SIG-M5 treated with dmso at 0.1 percent for 504 hours (cell line): Measurements from ENCODE around the gene TCERG1L.

ENCODE experiments used
- DNase-seq: peaks from one replicate; lab custom pipeline; 2025; ENCODE audit not compliant: unreplicated experiment; lab: John Stamatoyannopoulos, UW

TCERG1L gene

GRCh38 chr10:131271195-131271880, 40.2 kb downstream of the TCERG1L start:
- DNase-seq: no peak

GRCh38 chr10:131270461-131271190, 40.9 kb downstream of the TCERG1L start:
- no peak for DNase-seq

DNA sequence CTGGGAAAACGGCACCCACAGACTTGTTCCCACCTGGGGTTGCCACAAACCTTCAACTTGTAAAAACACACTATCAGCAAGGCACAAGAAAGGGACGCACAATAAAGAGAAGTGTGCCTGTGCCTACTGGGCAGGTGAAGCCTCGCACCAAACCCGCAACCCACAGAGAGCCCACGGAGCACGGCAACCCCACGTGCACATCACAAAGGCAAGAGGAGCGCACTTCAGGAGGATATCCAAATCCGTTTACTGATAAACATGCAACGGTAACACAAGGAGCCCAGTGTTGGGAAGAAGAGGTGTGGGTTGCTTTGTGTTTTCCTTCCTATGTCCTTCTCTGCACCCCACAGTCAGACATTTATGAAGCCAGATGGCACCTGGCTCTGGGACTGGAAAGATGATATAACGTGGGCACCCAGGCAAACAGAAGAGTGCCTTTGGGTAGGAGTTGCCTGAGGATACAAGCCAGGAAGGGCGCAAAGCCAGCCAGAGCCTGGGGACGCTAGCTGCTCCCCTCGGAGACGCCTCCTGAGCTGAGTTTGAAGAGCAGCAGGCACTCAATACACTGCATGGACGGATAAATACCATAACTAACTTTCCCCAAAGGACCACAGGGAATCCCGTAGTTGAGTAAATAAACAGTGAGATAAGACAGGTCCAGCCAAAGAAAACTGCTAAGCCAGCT, 41.6 kb downstream of the TCERG1L start:
- DNase-seq: no peak

- no peak for DNase-seq
Observed at GRCh38 chr10:131267814-131268095, 43.8 kb downstream of the TCERG1L start.

DNA sequence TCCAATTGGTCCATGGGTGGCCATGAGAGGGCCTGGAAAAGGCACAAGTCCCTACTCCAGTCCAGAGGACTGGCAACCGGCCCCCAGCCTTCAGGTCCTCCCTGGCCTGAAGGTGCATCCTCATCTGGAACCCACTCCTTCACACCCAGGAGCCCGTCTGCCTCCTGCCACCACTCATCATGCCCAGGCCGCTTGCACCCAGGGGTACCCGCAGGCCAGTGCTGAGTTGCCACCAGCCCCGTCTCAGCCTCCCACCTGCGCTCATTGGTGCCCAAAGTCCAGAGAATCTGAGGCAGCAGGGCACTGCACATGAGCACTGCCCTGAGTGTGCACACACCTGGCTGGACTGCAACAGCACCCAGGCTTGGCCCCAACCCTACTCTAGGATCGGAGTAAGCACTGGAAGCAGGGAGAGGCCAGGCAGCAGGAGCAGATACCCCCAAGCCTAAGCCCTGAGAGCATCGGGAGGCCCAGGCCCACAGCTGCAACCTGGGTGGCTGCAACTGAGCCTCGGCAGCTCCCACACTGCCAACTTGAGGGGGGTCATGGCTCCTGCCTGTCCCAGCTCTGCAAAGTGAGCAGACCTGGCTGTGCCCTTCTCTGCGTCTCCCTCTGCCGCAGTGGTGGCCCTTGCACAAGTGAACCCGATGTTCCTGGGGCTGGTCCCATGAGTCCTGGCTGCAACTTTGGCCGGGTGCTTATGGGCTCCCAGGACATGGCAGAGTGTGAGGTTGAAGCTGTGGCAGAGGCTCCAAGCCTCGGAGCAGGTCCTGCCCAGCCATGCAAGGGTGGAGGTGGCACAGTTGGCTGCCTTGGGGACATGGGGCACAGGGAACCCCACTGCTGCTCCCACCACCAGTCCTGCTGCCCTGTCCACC, 44.3 kb downstream of the TCERG1L start:
- no peak for DNase-seq

GRCh38 chr10:131264110-131264788, 47.3 kb downstream of the TCERG1L start:
- DNase-seq: no peak

GRCh38 chr10:131261890-131262475, 49.5 kb downstream of the TCERG1L start:
- no peak for DNase-seq

DNA sequence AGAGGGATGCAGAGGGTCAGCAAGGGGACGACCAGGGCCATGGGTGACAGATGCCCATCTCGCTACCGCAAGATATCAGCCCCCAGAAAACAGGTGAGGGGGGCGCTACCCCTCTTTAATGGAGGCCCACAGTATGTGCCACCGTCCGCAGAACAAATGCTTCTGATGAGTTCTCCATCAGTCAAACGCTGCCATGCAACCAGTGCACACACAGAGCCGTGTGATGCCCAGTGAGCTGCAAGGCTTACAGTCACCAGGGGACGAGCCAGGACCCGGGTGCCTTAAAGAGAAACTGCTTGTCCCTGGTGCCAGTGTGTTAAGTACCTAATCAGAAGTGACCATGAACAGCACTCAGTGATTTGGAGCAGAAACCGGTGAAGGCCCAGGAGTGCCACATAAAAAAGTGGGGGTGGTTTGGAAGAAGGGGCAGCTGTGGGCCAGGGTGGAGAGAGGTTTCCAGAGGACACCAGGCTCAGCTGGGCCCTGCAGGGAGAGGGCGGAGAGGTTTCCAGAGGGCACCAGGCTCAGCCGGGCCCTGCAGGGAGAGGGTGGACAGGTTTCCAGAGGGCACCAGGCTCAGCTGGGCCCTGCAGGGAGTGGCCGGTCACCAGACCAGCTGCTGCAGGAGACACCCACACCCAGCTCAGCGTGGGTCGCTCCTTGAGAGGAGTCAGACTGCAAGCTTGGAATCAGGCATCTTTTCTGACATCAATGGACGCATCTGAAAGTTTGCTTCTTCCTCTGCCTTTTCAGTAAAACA, 50.9 kb downstream of the TCERG1L start:
- no peak for DNase-seq

DNA sequence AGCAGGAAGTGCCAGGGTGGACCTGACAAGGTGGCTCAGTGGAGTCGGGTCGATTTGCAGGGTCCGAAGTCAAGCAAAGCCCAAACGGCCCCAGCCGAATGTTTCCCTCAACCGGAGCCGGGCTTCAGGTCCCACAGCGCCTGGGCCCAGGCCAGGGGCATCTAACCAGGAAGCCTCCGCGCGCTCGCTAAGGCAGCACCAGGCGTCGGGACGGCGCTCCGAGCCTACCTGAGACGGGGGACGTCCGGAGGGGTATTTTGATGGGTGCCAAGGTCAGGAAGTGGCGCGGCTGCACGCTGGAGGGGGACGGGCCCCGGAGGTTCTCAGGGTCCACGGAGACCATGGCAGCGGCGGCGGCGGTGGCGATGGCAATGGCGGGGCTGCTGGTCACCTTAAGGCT, 51.5 kb downstream of the TCERG1L start:
- no peak for DNase-seq

DNA sequence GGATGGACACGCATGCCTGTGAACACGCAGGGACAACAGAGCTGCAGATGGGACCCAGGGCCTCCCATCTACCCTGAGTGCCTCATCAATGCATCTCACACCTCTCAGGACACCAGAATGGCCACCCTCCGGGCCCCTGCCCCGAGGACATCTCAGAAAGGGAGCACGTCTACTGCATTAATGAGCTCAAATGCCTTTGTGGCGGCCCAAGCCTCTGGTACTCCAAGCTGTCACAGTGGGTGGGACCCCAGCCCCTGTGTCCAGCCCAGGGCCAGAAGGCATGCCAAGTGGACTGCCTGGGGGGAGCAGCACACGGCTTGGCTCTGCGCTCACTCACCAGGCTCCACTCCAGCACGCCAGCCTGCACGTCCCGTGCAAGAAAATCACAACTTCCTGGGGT, 52.0 kb downstream of the TCERG1L start:
- DNase-seq: no peak

DNA sequence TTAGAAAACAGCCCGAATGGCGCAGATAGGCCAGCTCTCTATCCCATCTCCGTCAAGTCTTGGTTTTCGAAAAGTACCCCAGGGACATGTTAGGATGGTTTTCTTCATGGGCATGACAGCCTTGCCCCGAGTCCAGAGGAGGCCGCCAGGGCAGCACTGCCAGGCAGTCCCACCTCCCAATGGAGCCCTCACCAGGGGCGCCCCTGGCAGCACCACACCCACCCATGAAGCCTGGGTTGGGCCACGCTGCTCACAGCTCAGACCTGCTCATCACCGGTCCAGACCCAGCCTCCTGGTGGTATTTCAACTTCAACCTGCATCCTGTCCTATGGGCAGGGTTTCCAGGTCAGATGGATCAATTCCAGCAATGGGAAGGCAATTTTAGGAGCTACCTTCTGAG, 53.3 kb downstream of the TCERG1L start:
- DNase-seq: no peak

DNA sequence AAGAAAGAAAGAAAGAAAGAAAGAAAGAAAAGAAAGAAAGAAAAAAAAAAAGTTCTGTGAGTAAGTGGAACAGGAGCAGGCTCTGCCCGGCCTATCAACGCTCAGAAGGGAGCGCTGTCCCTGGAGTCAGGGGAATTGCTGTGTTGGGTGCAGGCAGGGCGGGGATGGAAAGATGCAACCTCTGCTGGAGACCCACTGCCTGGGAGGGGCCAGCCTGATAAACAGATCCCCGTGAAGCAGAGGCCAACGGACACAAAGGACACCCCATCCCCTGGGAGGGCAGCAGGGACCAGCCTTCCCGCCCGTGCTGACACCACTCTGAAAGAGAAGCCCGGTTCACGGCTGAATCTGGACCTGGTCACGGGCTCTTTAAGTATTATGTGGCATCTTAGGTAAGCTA, 54.5 kb downstream of the TCERG1L start:
- DNase-seq: no peak

DNA sequence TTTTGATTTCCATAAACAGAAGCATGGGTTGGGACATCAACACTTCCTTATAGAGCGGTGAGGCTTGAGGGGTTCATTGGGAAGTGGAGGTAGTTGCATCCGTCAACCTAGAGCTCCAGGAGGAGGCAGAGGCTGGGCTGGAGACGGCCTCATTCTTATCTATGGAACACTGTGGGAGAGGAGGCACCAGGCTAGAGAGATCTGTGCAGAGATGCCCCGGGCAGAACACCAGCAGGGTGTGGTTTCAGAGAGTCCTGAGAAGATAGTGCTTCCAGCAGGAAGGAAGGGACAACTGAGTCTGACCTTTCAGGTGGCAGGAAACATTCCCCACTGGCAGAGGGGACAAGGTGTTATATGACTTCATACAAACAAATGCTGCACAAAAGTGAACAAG, 56.7 kb downstream of the TCERG1L start:
- no peak for DNase-seq

DNA sequence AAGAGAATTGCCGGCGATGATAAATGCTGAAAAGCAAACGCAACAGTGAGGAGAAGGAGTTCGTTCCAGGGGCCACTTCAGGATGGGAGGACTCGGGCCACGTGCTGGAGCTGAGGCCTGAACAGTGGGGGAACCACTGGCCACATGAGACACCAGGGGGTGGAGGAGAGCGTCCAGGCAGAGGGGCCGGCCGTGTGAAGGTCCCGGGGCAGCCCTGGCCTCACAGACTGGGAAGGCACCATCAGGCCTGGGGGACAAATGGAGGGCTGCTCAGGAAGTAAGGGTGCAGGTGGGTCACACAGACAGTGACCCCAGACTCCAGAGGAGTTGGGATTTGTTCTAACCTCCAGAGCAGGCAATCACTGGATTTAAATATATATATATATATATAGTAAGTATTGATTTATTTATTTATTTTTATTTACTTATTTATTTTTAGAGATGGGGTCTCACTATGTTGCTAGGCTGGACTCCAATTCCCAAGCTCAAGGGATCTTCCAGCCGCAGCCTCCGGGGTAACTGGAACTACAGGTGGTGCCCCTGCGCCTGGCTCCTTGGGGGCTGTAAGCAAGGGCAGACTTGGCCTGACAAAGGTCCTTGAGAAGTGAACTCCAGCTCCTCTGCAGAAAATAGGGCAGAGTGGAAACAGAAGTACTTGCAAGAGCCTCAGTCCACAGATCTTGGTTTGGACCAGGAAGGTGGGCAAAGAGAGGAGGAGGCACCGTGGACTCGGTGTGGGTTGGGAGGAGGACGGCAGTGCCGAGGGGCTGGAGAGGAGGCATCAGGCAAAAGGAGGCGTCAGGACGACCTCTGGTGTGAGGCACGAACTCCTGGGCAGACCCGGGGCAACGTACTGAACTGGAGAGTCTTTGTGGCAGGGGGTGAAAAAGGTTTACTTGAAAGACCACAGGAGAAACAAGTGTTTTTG, 57.3 kb downstream of the TCERG1L start:
- DNase-seq: no peak

DNA sequence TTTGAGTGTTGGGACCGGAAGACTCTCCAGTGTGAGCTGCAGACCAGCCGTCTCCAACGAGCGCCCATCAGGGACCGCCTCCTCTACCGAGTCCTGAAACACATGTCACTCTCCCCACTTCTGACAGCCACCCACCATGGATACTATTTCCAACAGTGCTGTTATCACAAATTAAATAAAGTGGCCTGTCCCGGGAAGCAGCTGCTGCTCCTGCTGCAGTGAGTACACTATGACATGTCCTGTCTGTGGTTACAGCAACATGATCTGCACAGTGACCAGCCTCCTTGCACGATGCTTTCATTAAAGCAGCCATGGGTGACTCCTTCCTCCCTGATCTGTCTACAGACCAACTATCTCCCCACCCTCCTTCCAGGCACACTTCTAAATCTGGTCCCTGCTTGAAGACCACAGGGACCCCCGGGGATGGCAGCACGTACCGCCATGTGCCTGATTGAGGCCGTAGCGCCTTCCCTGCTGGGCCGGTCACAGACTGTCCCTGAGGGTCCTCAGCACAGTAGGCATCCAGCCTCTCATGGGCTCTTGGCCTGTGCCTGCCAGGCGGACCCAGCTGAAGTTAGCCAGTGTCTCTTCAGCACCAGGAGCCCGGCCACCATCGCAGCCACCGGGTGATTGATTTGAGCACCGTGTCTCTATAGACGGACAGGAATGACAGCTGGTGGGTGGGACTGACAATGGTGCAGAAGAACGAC, 58.8 kb downstream of the TCERG1L start:
- no peak for DNase-seq

GRCh38 chr10:131251146-131251541, 60.4 kb downstream of the TCERG1L start:
- no peak for DNase-seq

GRCh38 chr10:131250454-131251145, 60.9 kb downstream of the TCERG1L start:
- no peak for DNase-seq

DNA sequence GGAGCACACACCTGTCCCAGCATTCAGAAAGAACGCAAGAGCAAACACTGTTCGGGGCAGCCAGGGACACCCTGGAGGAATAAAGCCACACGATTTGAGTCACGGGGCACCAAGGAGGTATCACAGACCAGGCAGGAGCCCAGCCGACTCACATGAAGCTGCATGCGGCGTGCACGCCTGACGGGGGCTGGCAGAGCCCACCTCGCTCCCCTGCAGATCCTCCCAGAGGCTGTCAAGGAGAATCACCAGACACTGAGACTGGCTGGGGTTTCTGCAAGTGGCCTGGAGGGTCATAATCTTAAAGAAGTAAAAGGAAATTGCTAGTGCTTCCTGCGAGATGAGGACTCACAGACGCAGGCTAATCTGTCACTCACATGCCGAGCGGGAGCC, 61.6 kb downstream of the TCERG1L start:
- DNase-seq: no peak
